UCSD-AML1 (cell line): Measurements from ENCODE around the gene ARL10.

Experiments used
- DNase-seq: peaks from one replicate; lab custom pipeline; 2025; ENCODE audit not compliant: unreplicated experiment; lab: John Stamatoyannopoulos, UW

The ARL10 gene

GRCh38 chr5:176410486-176411180 lies 45.3 kb downstream of the ARL10 start:
- no peak for DNase-seq

GRCh38 chr5:176412517-176413254 lies 47.4 kb downstream of the ARL10 start:
- DNase-seq = no peak

DNA sequence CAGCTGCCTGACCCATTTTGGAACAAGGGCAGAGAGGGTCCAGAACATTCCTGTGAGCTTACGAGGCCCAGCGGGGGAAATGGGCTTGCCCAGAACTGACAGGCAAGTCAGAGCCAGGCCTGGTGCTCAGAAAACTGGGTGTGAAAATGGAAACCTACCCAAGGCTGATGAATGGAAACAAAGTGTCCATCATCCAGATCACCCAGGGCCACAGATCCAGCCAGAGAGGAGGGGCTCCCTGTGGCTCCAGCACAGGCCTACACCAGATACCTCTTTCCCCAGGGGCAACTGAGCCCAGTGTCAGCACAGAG lies 47.9 kb downstream of the ARL10 start:
- no peak for DNase-seq

DNA sequence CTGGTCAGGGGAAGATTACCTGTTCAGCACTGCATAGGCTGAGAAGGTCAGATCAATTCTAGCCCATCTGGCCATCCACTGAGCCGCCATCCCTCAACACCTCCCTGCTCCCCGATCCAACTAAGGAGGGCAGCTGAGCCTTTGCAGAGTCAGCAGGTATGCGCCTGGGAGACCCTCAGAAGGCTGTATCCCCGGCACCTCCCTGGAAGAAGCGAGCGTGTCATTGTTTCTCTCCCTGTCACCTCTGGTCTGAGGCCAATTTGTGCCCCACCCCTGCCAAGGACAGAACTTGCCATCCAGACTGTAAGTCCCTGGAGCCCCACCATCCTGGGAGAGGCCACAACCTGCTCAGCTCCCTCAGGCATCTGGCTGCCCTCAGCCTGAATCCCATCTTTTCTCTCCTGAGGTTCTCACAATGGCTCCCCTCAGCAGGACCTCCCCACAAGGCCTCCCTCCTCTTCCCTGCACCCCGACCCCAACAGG lies 48.5 kb downstream of the ARL10 start:
- no peak for DNase-seq

DNA sequence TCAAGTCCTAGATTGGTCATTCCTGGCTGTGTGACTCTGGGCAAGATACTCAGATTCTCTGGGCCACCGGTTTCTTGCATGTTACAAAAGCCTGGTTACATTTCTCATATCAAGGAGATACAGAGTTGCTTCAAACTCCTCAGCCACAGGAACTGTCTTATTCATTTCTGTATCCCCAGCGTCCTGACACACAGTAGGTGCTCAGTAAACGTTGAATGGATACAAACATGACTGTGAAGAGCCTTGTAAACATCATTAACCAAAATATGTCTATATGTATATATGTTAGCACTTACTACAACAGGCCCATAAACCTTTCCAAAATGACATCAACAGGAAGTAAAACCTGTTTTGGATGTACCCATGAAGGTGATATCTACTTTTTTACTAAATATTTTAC lies 49.4 kb downstream of the ARL10 start:
- DNase-seq = no peak

- no peak for DNase-seq
These were observed 50.1 kb downstream of the ARL10 start for GRCh38 chr5:176415240-176415951.

- DNase-seq = peak; percentile 92
These were observed 51.0 kb downstream of the ARL10 start, which contains the start of gene CLTB for GRCh38 chr5:176415952-176416924. TSS of gene CLTB (minus strand) at chr5:176416539. CDS start at chr5:176416363, 176 bp downstream.

DNA sequence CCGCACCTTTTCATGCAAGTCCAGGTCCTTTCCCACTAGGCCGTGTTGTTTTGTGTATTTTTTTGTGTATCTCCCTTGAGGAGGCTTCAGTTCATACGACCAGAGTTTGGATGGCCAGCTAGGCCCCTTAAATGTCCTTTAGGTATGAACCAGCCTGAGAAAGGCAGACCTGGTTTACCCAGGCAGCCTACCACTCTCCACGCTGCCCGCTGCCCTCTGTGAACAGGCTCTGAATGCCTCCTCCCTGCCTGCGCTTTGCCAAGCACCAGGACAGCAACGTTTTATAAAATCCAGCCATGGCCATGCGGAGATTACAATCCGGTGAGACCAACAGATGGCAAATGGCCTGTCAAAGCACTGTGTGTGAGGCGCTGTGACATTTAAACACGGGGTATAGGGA lies 51.7 kb downstream of the ARL10 start:
- DNase-seq = no peak

DNA sequence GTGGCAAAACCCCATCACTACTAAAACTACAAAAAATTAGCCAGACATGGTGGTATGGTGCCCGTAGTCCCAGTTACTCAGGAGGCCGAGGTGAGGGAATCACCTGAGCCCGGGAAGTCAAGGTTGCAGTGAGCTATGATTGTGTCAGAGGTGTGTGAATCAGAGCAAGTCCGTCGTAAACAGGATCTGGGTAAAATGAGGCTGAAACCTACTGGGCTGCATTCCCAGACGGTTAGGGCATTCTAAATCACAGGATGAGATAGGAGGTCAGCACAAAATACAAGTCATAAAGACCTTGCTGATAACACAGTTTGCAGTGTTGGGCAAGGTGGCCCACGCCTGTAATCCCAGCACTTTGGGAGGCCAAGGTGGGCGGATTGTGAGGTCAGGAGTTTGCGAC lies 53.0 kb downstream of the ARL10 start:
- DNase-seq = no peak

DNA sequence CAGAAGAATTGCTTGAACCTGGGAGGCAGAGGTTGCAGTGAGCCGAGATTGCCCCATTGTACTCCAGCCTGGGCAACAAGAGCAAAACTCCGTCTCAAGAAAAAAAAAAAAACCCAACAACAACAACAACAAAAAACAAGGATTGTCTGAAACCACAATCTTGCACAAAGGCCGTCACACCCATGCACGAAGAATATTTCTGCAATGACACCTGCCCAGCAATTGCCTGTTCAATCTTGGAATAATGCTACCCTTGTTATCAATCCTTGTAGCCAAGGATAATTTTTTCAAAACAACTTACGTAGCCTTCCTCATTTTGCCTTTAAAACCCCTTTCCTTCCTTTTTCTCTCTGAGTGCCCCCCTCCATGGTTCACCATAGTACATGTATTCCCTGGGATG lies 54.8 kb downstream of the ARL10 start:
- no peak for DNase-seq

- DNase-seq = no peak
These were observed 55.8 kb downstream of the ARL10 start for GRCh38 chr5:176420972-176421544.

- no peak for DNase-seq
These were observed 58.9 kb downstream of the ARL10 start for GRCh38 chr5:176424181-176424580.

DNA sequence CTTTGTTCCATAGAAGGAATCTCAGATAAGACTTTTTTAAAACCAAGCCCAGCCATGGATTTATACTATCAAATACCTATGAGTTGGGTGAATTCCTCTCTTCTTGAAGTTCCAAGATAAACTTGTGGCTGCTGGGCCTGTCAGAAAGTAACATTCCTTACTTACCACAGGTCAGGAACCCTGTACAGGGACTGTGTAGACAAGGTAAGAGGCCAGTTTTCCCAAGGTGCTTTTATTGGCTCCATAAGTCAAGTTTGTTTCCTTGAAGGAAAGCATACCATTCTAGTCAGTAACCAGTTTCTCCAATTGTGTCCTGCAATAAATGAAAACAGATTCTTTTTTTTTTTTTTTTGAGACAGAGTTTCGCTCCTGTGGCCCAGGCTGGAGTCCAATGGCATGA lies 59.9 kb downstream of the ARL10 start:
- no peak for DNase-seq

GRCh38 chr5:176425791-176426190 lies 60.5 kb downstream of the ARL10 start:
- DNase-seq = no peak

- no peak for DNase-seq
These were observed 61.6 kb downstream of the ARL10 start for GRCh38 chr5:176426876-176427275.

DNA sequence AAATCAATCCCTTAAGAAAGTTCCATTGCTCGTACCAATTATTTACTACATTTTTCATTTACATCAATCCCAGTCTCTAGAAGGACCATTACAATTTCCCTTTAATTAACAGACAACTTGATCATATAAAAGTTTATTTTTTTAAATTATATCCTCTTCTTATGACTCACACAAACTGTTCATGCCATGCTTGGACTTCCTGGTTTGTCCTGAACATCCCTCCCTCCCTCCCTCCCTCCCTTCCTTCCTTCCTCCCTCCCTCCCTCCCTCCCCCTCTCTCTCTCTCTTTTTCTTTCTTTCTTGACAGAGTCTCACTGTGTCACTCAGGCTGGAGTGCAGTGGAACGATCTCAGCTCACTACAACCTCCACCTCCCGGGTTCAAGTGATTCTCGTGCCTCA lies 62.7 kb downstream of the ARL10 start:
- DNase-seq = no peak

- peak; percentile 43 for DNase-seq
These were observed 64.7 kb downstream of the ARL10 start for GRCh38 chr5:176429972-176430371.
